Subcutaneous abdominal adipose tissue (tissue), 5 donors: Measurements from ENCODE around the gene MAP3K2.

Experiments used
- H3K27ac ChIP-seq: one replicate; pipeline ENCODE4 v1.7.0; 2013; ENCODE audit warnings: low read depth, mild to moderate bottlenecking, inconsistent platforms, low read length, moderate library complexity
- H3K27me3 ChIP-seq, 5 donors: one replicate each; pipeline ENCODE4 v1.7.0; 2013; ENCODE audit warnings: low read length in 5 of 5, inconsistent platforms in 1 of 5; ENCODE audit not compliant: control insufficient read depth in 5 of 5, insufficient read depth in 4 of 5
- H3K36me3 ChIP-seq, 5 donors: one replicate each; pipeline ENCODE4 v1.7.0; 2013; ENCODE audit warnings: low read length in 5 of 5; ENCODE audit not compliant: control insufficient read depth in 5 of 5, insufficient read depth in 5 of 5
- H3K4me1 ChIP-seq, 5 donors: one replicate each; pipeline ENCODE4 v1.7.0; 2013; ENCODE audit warnings: low read length in 5 of 5, mild to moderate bottlenecking in 3 of 5, moderate library complexity in 1 of 5; ENCODE audit not compliant: control insufficient read depth in 5 of 5, insufficient read depth in 5 of 5
- H3K4me3 ChIP-seq, 5 donors: one replicate each; pipeline ENCODE4 v1.7.0; 2013; ENCODE audit warnings: low read length in 5 of 5, low read depth in 1 of 5
- H3K9ac ChIP-seq, 5 donors: one replicate each; pipeline ENCODE4 v1.7.0; 2013; ENCODE audit warnings: low read length in 5 of 5, mild to moderate bottlenecking in 4 of 5, moderate library complexity in 3 of 5
- H3K9me3 ChIP-seq, 5 donors: one replicate each; pipeline ENCODE4 v1.7.0; 2013; ENCODE audit warnings: low read length in 5 of 5; ENCODE audit not compliant: control insufficient read depth in 5 of 5
- donor health status: healthy.
- donor health status: healthy.
- donor health status: healthy.
- donor health status: healthy.
- donor health status: healthy.

Gene MAP3K2, protein sequence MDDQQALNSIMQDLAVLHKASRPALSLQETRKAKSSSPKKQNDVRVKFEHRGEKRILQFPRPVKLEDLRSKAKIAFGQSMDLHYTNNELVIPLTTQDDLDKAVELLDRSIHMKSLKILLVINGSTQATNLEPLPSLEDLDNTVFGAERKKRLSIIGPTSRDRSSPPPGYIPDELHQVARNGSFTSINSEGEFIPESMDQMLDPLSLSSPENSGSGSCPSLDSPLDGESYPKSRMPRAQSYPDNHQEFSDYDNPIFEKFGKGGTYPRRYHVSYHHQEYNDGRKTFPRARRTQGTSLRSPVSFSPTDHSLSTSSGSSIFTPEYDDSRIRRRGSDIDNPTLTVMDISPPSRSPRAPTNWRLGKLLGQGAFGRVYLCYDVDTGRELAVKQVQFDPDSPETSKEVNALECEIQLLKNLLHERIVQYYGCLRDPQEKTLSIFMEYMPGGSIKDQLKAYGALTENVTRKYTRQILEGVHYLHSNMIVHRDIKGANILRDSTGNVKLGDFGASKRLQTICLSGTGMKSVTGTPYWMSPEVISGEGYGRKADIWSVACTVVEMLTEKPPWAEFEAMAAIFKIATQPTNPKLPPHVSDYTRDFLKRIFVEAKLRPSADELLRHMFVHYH

DNA sequence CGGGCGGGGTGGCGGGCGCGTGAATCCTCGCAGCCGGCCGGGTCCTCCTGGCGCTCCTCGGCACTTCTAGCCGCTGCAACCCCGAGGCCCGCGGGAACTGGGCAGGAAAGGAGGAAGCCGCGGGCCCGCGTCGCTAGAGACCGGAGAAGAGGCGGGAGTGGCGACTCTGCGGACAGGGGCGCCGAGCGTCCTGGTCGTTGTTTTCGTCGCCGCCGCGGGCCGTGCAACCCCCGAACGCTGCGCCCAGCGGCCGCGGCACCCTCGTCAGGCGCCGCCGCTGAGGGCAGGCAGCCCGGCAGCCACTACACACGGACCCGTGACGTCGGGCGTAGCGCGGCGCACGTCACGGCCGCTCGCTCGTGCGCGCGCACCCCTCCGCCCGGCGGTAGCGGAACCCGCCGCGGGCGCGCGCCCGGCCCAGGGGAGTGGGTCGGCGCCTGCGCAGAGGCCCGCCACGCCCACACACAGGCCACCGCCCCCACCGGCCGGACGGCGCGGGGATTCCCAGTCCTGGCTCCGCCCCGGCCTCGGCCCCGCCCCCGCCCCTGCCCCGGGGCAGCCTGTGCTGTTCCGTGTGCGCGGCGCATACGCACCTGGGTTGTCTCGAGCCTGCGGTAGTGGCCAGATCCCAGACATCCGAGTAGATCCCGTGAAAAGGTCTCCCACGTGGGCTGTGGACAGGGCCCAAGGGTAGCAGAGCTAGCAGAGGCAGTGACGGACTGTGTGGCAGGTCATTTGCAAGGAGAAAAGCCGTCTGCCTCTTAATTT is at the start of gene MAP3K2:
Gene MAP3K2 (minus strand): TSS at position 321 of the 768 bp plus-strand sequence. CDS start 44,846 bp downstream, outside the sequence.
- no peaks in the 10 kb centered on the region for H3K27me3 ChIP-seq
- H3K9me3 ChIP-seq = no peaks in the 10 kb centered on the region
- no peaks in the 10 kb centered on the region for H3K36me3 ChIP-seq
- H3K4me3 ChIP-seq = peak within 1 kb of the TSS; percentile 86 to 92 (median 88)
- peak within 1 kb of the TSS; percentile 79 to 98 (median 93) for H3K9ac ChIP-seq
- peaks cover 4 to 37% (median 36%) of the 10 kb centered on the region in 5 donors for H3K4me1 ChIP-seq
- peak within 1 kb of the TSS; percentile 97 for H3K27ac ChIP-seq

DNA sequence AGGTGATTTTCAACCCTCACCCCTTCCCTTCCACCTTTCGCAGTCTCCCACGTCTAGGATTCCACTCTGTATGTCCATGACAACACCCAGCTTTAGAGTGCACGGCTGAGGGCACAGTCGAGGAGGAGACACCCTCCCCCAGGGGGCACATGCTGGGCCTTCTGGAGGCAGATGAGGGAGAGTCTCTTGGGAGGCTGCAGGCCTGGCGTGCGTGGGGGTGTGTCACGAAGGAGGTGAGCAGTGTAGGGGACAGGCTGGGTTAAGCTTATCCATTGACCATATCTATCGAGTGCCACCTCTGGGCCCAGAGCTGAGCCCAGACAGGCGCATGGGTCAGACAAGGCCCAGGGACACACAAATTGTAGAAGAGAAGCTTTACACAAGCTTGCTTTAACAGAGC is 49.3 kb upstream of the MAP3K2 start:
- Histone ChIP-seq H3K4me1 (no peaks in the 10 kb centered on the region), H3K9ac (no peak overlapping the region), H3K27me3 (no peaks in the 10 kb centered on the region), H3K27ac (no peak overlapping the region), H3K9me3 (peaks cover 0 to 15% (median 12%) of the 10 kb centered on the region in 5 donors), H3K4me3 (no peak overlapping the region), H3K36me3 (no peaks in the 10 kb centered on the region)

DNA sequence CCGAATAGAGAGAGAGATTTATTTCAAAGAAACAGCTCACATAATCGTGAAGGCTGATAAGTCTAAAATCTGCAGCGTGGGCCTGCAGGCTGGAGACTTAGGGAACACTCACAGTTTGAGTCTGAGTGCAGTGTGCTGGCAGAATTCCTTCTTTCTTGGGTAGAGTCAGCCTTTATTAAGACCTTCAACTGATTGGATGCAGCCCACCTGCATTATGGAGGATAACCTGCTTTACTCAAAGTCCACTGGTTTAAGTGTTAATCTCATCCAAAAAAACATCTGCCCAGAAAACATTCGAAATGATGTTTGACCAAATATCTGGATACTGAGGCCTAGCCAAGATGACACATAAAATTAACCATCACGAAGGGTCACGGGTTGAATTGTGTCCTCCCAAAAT is 46.7 kb upstream of the MAP3K2 start:
- Histone ChIP-seq H3K9ac (no peak overlapping the region), H3K27ac (no peak overlapping the region), H3K36me3 (no peaks in the 10 kb centered on the region), H3K27me3 (no peaks in the 10 kb centered on the region), H3K4me1 (no peaks in the 10 kb centered on the region), H3K4me3 (no peak overlapping the region), H3K9me3 (peaks cover 0 to 5% (median under 1%) of the 10 kb centered on the region in 5 donors)

DNA sequence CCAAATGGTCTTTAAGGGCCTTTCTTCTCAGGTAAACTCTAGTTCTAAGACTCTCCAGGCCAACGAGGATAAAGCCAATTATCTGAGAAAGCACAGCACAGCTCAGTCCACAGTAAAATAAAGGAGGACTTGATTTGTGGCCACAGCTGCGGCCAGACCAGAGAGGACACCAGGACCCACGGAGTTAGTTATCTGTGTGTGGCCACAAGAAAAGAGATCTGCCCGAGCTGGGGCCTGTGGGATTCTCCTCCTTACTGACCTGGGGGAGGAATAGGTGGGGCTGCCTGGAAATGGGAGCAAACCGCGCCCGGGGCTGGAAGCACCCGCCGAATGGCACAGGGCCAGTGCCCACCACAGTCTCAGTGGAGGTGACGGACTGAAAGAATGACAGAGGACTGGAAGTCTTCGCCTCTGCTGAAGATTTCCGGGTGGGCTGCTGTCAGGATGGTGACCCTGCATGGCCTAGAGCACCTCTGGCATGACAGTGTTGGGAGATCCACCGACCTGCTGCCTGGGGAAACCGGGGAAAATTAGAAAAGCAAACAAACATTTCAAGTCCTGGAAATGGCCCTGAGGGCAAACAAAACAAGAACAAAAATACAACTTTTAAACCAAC is 43.7 kb upstream of the MAP3K2 start:
- no peaks in the 10 kb centered on the region for H3K36me3 ChIP-seq
- no peak overlapping the region for H3K27ac ChIP-seq
- H3K27me3 ChIP-seq = no peaks in the 10 kb centered on the region
- H3K9ac ChIP-seq = no peak overlapping the region
- no peaks in the 10 kb centered on the region for H3K4me1 ChIP-seq
- no peak overlapping the region for H3K4me3 ChIP-seq
- no peaks in the 10 kb centered on the region for H3K9me3 ChIP-seq

DNA sequence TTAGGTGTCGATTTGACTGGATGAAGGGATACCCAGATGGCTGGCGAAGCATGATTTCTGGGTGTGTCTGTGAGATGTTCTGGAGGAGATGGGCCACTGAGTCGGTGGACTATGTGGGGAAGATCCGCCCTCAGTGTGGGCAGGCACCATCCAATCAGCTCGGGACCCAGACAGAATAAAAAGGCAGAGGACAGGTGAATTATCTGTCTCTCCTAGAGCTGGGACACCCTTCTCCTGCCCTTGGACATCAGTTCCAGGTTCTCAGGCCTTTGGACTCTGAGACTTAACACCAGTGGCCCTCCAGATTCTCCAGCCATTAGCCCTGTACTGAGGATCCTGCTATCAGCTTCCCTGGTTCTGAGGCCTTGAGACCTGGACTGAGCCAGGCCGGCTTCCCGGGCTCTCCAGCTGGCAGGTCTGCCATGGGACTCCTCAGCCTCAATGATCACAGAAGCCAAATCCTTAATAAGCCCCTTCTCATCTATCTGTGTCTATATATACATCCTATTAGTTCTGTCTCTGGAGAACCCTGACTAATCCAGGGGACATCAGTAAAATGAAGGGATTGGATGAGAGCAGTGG is 42.2 kb upstream of the MAP3K2 start:
- Histone ChIP-seq H3K27me3 (peaks cover 0 to 10% (median 0%) of the 10 kb centered on the region in 5 donors), H3K9me3 (no peaks in the 10 kb centered on the region), H3K4me3 (no peak overlapping the region), H3K4me1 (no peaks in the 10 kb centered on the region), H3K9ac (no peak overlapping the region), H3K36me3 (no peaks in the 10 kb centered on the region), H3K27ac (no peak overlapping the region)

DNA sequence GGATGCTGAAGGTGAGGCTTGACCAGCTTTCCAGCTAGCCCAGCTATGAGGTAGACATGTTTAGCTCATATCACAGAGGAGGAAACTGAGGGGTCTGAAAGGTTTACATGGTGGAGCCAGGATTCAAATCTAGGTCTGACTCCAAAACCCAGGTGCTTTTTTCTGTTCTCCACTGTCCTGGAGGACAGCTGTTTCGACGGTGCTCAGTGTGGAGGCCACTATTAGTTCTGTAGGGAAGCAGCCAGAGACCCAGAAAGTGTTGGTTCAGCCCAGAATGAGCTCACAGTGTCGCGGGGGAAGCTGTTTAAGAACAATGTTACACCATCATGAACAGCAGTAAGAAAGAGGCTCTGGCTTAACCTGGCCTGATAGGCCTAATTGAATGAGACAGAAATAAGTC is 41.5 kb upstream of the MAP3K2 start:
- peaks cover 0 to 11% (median 0%) of the 10 kb centered on the region in 5 donors for H3K27me3 ChIP-seq
- H3K9ac ChIP-seq = no peak overlapping the region
- H3K4me1 ChIP-seq = no peaks in the 10 kb centered on the region
- H3K9me3 ChIP-seq = no peaks in the 10 kb centered on the region
- H3K4me3 ChIP-seq = no peak overlapping the region
- H3K36me3 ChIP-seq = no peaks in the 10 kb centered on the region
- no peak overlapping the region for H3K27ac ChIP-seq

DNA sequence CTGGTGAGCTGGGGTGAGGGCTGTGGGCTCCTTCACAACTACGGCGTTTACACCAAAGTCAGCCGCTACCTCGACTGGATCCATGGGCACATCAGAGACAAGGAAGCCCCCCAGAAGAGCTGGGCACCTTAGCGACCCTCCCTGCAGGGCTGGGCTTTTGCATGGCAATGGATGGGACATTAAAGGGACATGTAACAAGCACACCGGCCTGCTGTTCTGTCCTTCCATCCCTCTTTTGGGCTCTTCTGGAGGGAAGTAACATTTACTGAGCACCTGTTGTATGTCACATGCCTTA is 41.0 kb upstream of the MAP3K2 start:
- peaks cover 0 to 11% (median 0%) of the 10 kb centered on the region in 5 donors for H3K27me3 ChIP-seq
- H3K4me1 ChIP-seq = peaks cover 0 to 1% (median under 1%) of the 10 kb centered on the region in 5 donors
- no peak overlapping the region for H3K4me3 ChIP-seq
- no peak overlapping the region for H3K27ac ChIP-seq
- no peaks in the 10 kb centered on the region for H3K36me3 ChIP-seq
- H3K9me3 ChIP-seq = no peaks in the 10 kb centered on the region
- H3K9ac ChIP-seq = no peak overlapping the region

DNA sequence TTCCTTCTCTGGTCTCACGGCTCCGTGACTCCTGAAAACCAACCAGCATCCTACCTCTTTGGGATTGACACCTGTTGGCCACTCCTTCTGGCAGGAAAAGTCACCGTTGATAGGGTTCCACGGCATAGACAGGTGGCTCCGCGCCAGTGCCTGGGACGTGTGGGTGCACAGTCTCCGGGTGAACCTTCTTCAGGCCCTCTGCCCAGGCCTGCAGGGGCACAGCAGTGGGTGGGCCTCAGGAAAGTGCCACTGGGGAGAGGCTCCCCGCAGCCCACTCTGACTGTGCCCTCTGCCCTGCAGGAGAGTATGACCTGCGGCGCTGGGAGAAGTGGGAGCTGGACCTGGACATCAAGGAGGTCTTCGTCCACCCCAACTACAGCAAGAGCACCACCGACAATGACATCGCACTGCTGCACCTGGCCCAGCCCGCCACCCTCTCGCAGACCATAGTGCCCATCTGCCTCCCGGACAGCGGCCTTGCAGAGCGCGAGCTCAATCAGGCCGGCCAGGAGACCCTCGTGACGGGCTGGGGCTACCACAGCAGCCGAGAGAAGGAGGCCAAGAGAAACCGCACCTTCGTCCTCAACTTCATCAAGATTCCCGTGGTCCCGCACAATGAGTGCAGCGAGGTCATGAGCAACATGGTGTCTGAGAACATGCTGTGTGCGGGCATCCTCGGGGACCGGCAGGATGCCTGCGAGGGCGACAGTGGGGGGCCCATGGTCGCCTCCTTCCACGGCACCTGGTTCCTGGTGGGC is 40.5 kb upstream of the MAP3K2 start:
- Histone ChIP-seq H3K36me3 (no peaks in the 10 kb centered on the region), H3K27ac (no peak overlapping the region), H3K4me3 (no peak overlapping the region), H3K9ac (no peak overlapping the region), H3K27me3 (peaks cover 0 to 11% (median 5%) of the 10 kb centered on the region in 5 donors), H3K9me3 (no peaks in the 10 kb centered on the region), H3K4me1 (peaks cover 0 to 6% (median 6%) of the 10 kb centered on the region in 5 donors)

DNA sequence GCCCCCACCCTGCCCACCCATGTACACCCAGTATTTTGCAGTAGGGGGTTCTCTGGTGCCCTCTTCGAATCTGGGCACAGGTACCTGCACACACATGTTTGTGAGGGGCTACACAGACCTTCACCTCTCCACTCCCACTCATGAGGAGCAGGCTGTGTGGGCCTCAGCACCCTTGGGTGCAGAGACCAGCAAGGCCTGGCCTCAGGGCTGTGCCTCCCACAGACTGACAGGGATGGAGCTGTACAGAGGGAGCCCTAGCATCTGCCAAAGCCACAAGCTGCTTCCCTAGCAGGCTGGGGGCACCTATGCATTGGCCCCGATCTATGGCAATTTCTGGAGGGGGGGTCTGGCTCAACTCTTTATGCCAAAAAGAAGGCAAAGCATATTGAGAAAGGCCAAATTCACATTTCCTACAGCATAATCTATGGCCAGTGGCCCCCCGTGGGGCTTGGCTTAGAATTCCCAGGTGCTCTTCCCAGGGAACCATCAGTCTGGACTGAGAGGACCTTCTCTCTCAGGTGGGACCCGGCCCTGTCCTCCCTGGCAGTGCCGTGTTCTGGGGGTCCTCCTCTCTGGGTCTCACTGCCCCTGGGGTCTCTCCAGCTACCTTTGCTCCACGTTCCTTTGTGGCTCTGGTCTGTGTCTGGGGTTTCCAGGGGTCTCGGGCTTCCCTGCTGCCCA is 39.7 kb upstream of the MAP3K2 start:
- peaks cover 0 to 16% (median 11%) of the 10 kb centered on the region in 5 donors for H3K27me3 ChIP-seq
- H3K36me3 ChIP-seq = no peaks in the 10 kb centered on the region

More for the DNA sequence above, 39.7 kb upstream of the MAP3K2 start:
- Histone ChIP-seq H3K4me3 (no peak overlapping the region), H3K9me3 (no peaks in the 10 kb centered on the region), H3K9ac (no peak overlapping the region), H3K27ac (no peak overlapping the region), H3K4me1 (peaks cover 0 to 12% (median 11%) of the 10 kb centered on the region in 5 donors)
